GM12878 (cell line): Measurements from ENCODE around the gene INPP4B. TPM values are rescaled to one million over a fixed set of nuclear protein-coding genes. Genes with fewer than 3 reads are reported as not detected.

Source experiments
- ATAC-seq: fragments of 200-7000 bp; cut with Tn5 transposase; 3 replicates; pipeline ENCODE4 v1.9.1; 2020; ENCODE audit warnings: mild to moderate bottlenecking, moderate library complexity
- BruUV-seq: library from RNA; stranded (reverse); fragments of 400-500 nt; replicated peaks from 2 replicates; lab custom pipeline; 2021; lab: Mats Ljungman, UMichigan
- CTCF ChIA-PET: fragments of 300-600 bp; sonication (Branson Sonifier 250); formaldehyde crosslinking; extraction: SDS; loops from one replicate; lab custom pipeline; 2021; ENCODE audit warnings: inconsistent platforms; lab: Yijun Ruan, JAX
- POLR2A ChIA-PET: fragments of 350-600 bp; formaldehyde crosslinking; extraction: SDS; loops from one replicate; lab custom pipeline; 2021; ENCODE audit warnings: inconsistent platforms; lab: Charles Lee
- RAD21 ChIA-PET: fragments of 300-600 bp; sonication (Branson Sonifier 250); formaldehyde crosslinking; loops from one replicate; lab custom pipeline; 2023; ENCODE audit warnings: antibody characterized with exemption; ENCODE audit not compliant: unreplicated experiment; lab: Charles Lee
- SMC1A ChIA-PET: fragments of 300-600 bp; sonication (Branson Sonifier 250); formaldehyde crosslinking; loops from one replicate; lab custom pipeline; 2023; ENCODE audit not compliant: unreplicated experiment, uncharacterized antibody; lab: Charles Lee
- DNase-seq: peaks from one replicate; pipeline ENCODE4 v3.0.0-alpha.2; 2011; ENCODE audit warnings: low read depth, low spot score
- FAIRE-seq: peaks from 3 replicates; lab custom pipeline; 2011; peaks lifted over from hg19 to GRCh38; lab: Jason Lieb, UNC
- H2AFZ ChIP-seq: 2 replicates; pipeline ENCODE4 v1.6.0; 2011; ENCODE audit warnings: low read depth, low read length, control low read depth; ENCODE audit not compliant: control insufficient read depth
- H3K27ac ChIP-seq: 2 replicates; pipeline ENCODE4 v1.5.1; 2011; ENCODE audit warnings: control low read depth; ENCODE audit not compliant: control insufficient read depth, insufficient read depth
- H3K27me3 ChIP-seq, 2 experiments: replicated peaks in 1 of 2; 2 replicates each; pipeline versions ENCODE4 v1.6.0 to v1.6.1; 2011; ENCODE audit warnings: low read length in 1 of 2; ENCODE audit not compliant: control insufficient read depth in 2 of 2, insufficient read depth in 2 of 2
- H3K36me3 ChIP-seq, 2 experiments: 2 replicates each; pipeline ENCODE4 v1.5.1; 2011; ENCODE audit warnings: low read length in 1 of 2; ENCODE audit not compliant: control insufficient read depth in 2 of 2, insufficient read depth in 2 of 2
- H3K4me1 ChIP-seq: 2 replicates; pipeline ENCODE4 v1.6.1; 2011; ENCODE audit warnings: mild to moderate bottlenecking, low read length, moderate library complexity, mixed read lengths; ENCODE audit not compliant: control insufficient read depth, insufficient read depth
- H3K4me2 ChIP-seq: 2 replicates; pipeline ENCODE4 v1.6.0; 2011; ENCODE audit warnings: control low read depth; ENCODE audit not compliant: control insufficient read depth, insufficient read depth
- H3K4me3 ChIP-seq: fragments of 200-600 bp; sonication (generic); 2 replicates; pipeline ENCODE4 v1.5.1; 2016
- H3K79me2 ChIP-seq: 2 replicates; pipeline ENCODE4 v1.6.0; 2011; ENCODE audit warnings: low read length; ENCODE audit not compliant: control insufficient read depth, insufficient read depth
- H3K9ac ChIP-seq: 2 replicates; pipeline ENCODE4 v1.8.0; 2011; ENCODE audit warnings: low read length, control low read depth, mixed read lengths; ENCODE audit not compliant: control insufficient read depth, insufficient read depth
- H3K9me3 ChIP-seq: replicated peaks from 3 replicates; pipeline ENCODE4 v1.5.1; 2011; ENCODE audit warnings: mild to moderate bottlenecking, low read length; ENCODE audit not compliant: control insufficient read depth, insufficient read depth
- H4K20me1 ChIP-seq: 2 replicates; pipeline ENCODE4 v1.6.0; 2011; ENCODE audit not compliant: control insufficient read depth, insufficient read depth
- BACH1 ChIP-seq: fragments of 450-650 bp; IDR thresholded peaks from 2 replicates; pipeline ENCODE4 v1.6.1; 2017; ENCODE audit warnings: mild to moderate bottlenecking, borderline replicate concordance
- CEBPB ChIP-seq, 2 experiments: fragments of 150-350 bp in 1 of 2; IDR thresholded peaks; 2 replicates each; pipeline ENCODE4 v1.6.1; 2012 to 2014; ENCODE audit warnings: low read depth in 2 of 2, low read length in 2 of 2, borderline replicate concordance in 1 of 2, inconsistent platforms in 1 of 2
- CHD2 ChIP-seq: IDR thresholded peaks from 2 replicates; pipeline ENCODE4 v1.6.1; 2011; ENCODE audit warnings: low read depth, low read length, improper control_type of control experiment, borderline replicate concordance
- CREB1 ChIP-seq: IDR thresholded peaks from 2 replicates; pipeline ENCODE4 v1.6.1; 2012; ENCODE audit warnings: low read depth, mild to moderate bottlenecking, inconsistent platforms
- HCFC1 ChIP-seq: fragments of 150-350 bp; IDR thresholded peaks from 2 replicates; pipeline ENCODE4 v1.6.1; 2014; ENCODE audit warnings: low read length
- NFXL1 ChIP-seq: fragments of 450-650 bp; IDR thresholded peaks from 2 replicates; pipeline ENCODE4 v1.6.1; 2017; ENCODE audit warnings: antibody characterized with exemption, mild to moderate bottlenecking, borderline replicate concordance
- RAD21 ChIP-seq: IDR thresholded peaks from 2 replicates; pipeline ENCODE4 v1.6.1; 2011; ENCODE audit warnings: mild to moderate bottlenecking, low read depth, low read length, moderate library complexity; ENCODE audit not compliant: insufficient read depth
- SMARCA5 ChIP-seq: fragments of 450-650 bp; IDR thresholded peaks from 2 replicates; pipeline ENCODE4 v1.6.1; 2017; ENCODE audit warnings: mild to moderate bottlenecking
- SMC3 ChIP-seq: IDR thresholded peaks from 2 replicates; pipeline ENCODE4 v1.6.1; 2011; ENCODE audit warnings: low read length, improper control_type of control experiment, borderline replicate concordance
- SP1 ChIP-seq: IDR thresholded peaks from one replicate; pipeline ENCODE4 v1.6.1; 2011; ENCODE audit warnings: low read depth, low read length
- STAT1 ChIP-seq: fragments of 450-650 bp; conservative IDR thresholded peaks from 2 replicates; pipeline ENCODE4 v1.6.1; 2014; ENCODE audit warnings: antibody characterized with exemption, mild to moderate bottlenecking
- YBX1 ChIP-seq: fragments of 450-650 bp; IDR thresholded peaks from 2 replicates; pipeline ENCODE4 v1.6.1; 2016; ENCODE audit warnings: antibody characterized with exemption
- ZNF274 ChIP-seq: IDR thresholded peaks from one replicate; pipeline ENCODE4 v1.8.0; 2011; ENCODE audit not compliant: insufficient read length, insufficient read depth
- WGBS: methylation state at CpG from one replicate; pipeline ENCODE4 v1.1.6; 2016; ENCODE audit warnings: low lambda C conversion rate; ENCODE audit not compliant: insufficient replicate concordance, insufficient coverage; ENCODE audit errors: missing lambda C conversion rate; 5-methylcytosine and 5-hydroxymethylcytosine counted together
- in situ Hi-C: fragments of 300-500 bp; cut with MboI; formaldehyde crosslinking; loops from 9 replicates; pipeline ENCODE4 v1.14.3; 2018; ENCODE audit warnings: mixed read lengths
- intact Hi-C: fragments of 100-400 bp; cut with micrococcal nuclease; formaldehyde crosslinking; loops from one replicate; pipeline ENCODE4 v1.14.2; 2022; ENCODE audit not compliant: unreplicated experiment
- polyA plus RNA-seq, 11 experiments: library from polyadenylated mRNA; depleted of rRNA in 4 of 11; unstranded in 6 of 11; stranded (reverse) in 5 of 11; fragments of >200 nt; fragmentation: Nextera tagmentation in 4 of 11; fragmentation: Illumina TruSeq in 1 of 11; extraction: Ambion mirVana in 4 of 11; extraction: Trizol in 1 of 11; gene quantifications; 1 replicate in 1 of 11; 2 replicates in 10 of 11; pipeline versions ENCODE4 v1.2.1 to v1.2.3, GENCODE V29; 2011 to 2016; ENCODE audit warnings: inconsistent platforms in 2 of 11, missing spikeins in 2 of 11, low read depth in 1 of 11
- total RNA-seq, 4 experiments: library from RNA; depleted of rRNA in 3 of 4; stranded (reverse); fragments of >200 nt in 3 of 4; fragmentation: Illumina TruSeq in 1 of 4; extraction: Trizol in 1 of 4; gene quantifications; 2 replicates each; pipeline versions ENCODE4 v1.2.1 to v1.2.3, GENCODE V29; 2013 to 2021
- TF ChIP-seq, protein P1 (sequence below): fragments of 150-350 bp; IDR thresholded peaks from 2 replicates; pipeline ENCODE4 v1.6.1; 2014; ENCODE audit warnings: mild to moderate bottlenecking, low read depth, low read length
- TF ChIP-seq, protein P2 (sequence below): IDR thresholded peaks from 2 replicates; pipeline ENCODE4 v1.6.1; 2012; ENCODE audit warnings: mild to moderate bottlenecking, low read depth, low read length
- TF ChIP-seq, protein P3 (sequence below): fragments of 450-650 bp; IDR thresholded peaks from 2 replicates; pipeline ENCODE4 v1.6.1; 2016; ENCODE audit warnings: mild to moderate bottlenecking
- TF ChIP-seq, protein P4 (sequence below): IDR thresholded peaks from 2 replicates; pipeline ENCODE4 v1.6.1; 2011; ENCODE audit warnings: borderline replicate concordance, low read depth, mild to moderate bottlenecking, moderate library complexity, mixed read lengths, low read length; ENCODE audit not compliant: insufficient read depth; ENCODE audit errors: extremely low read length

The INPP4B gene
- total and polyA plus RNA-seq, 10 of the 15 experiments (the other 5 are each of a cell fraction or from before 2014, with no cell fraction given): 0.53 to 11.2 (median 0.95) TPM

DNA sequence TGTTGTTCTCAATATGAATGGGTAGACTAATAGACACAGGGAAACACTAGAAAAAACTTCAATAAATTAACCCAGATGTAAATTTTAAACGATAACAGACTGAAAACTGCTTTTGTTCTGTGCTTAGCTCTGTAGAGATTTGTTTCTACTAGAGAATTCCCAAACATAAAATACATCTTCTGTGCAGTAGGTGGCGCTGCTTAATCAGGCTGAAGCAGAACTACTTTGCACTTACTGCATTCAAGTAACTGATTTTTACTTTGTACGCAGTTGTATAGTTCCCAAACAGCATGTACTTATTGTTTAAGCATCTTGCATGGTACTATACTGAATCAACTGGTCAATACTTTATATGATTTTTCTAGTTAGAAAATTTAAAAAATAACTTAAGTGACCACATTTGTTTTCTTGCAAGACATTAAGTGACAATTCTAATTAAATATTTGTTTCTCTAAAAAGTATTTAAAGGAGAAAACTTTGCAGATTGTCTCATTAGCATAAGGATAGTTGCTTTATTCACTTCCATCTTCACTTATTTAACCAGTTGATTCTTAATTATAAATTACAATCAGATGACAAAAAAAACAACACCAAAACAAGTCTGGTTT is 719.1 kb downstream of the INPP4B start:
- SMC1A ChIA-PET: interaction anchor here (0.7 to 2.7 kb wide), 10 partner anchors 152 to 721 kb away, joined by 3 to 8 read pairs (median 4); no protein-coding TSS in a partner anchor
- peak; percentile 76 for ATAC-seq
- 10% methylated on average over 3 of the region's 3 CpGs for WGBS
- H3K27ac ChIP-seq: no peak overlapping the region
- no peaks in the 10 kb centered on the region for H3K79me2 ChIP-seq
- POLR2A ChIA-PET: no interaction called here
- H3K27me3 ChIP-seq: no peaks in the 10 kb centered on the region
- DNase-seq: peak; percentile 13
- H3K9me3 ChIP-seq: no peaks in the 10 kb centered on the region
- H3K36me3 ChIP-seq: no peaks in the 10 kb centered on the region
- H2AFZ ChIP-seq: no peak overlapping the region
- in situ Hi-C loops (loop anchor here (10.0 to 25.0 kb wide), 2 partner anchors 585 to 822 kb away; no protein-coding TSS in a partner anchor), intact Hi-C loops (loop anchor here (1.0 to 10.0 kb wide), 7 partner anchors 225 to 972 kb away; partner anchors contain the start of gene INPP4B)
- FAIRE-seq: peak; percentile 59
- no peaks in the 10 kb centered on the region for H4K20me1 ChIP-seq
- H3K9ac ChIP-seq: no peak overlapping the region
- no peak overlapping the region for H3K4me2 ChIP-seq
- RAD21 ChIA-PET: interaction anchor here (0.6 to 1.0 kb wide), 11 partner anchors 153 to 708 kb away, joined by 3 to 6 read pairs (median 4); no protein-coding TSS in a partner anchor
- H3K4me1 ChIP-seq: no peaks in the 10 kb centered on the region
- BruUV-seq: no TSS peak
- H3K4me3 ChIP-seq: no peak overlapping the region
- CTCF ChIA-PET: interaction anchor here (0.6 to 2.9 kb wide), 25 partner anchors 15 to 724 kb away, joined by 3 to 29 read pairs (median 3); partner anchors contain the start of gene INPP4B
- TF ChIP-seq SMC3 (peak; percentile 52), RAD21 (peak; percentile 85), ZNF274 (no peak), BACH1 (no peak), CEBPB (IDR thresholded peaks at IDR 0.05; ENCODE audit: borderline replicate concordance in 1 of 2, low read depth in 2 of 2, low read length in 2 of 2) (no peak), HCFC1 (no peak), STAT1 (no peak), CREB1 (no peak), YBX1 (no peak), SMARCA5 (peak; percentile 63; the same call in 1 of the 2 replicates), CHD2 (no peak), SP1 (no peak), NFXL1 (no peak)
- TF ChIP-seq, protein P1, sequence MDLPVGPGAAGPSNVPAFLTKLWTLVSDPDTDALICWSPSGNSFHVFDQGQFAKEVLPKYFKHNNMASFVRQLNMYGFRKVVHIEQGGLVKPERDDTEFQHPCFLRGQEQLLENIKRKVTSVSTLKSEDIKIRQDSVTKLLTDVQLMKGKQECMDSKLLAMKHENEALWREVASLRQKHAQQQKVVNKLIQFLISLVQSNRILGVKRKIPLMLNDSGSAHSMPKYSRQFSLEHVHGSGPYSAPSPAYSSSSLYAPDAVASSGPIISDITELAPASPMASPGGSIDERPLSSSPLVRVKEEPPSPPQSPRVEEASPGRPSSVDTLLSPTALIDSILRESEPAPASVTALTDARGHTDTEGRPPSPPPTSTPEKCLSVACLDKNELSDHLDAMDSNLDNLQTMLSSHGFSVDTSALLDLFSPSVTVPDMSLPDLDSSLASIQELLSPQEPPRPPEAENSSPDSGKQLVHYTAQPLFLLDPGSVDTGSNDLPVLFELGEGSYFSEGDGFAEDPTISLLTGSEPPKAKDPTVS: no peak
- TF ChIP-seq, protein P2, sequence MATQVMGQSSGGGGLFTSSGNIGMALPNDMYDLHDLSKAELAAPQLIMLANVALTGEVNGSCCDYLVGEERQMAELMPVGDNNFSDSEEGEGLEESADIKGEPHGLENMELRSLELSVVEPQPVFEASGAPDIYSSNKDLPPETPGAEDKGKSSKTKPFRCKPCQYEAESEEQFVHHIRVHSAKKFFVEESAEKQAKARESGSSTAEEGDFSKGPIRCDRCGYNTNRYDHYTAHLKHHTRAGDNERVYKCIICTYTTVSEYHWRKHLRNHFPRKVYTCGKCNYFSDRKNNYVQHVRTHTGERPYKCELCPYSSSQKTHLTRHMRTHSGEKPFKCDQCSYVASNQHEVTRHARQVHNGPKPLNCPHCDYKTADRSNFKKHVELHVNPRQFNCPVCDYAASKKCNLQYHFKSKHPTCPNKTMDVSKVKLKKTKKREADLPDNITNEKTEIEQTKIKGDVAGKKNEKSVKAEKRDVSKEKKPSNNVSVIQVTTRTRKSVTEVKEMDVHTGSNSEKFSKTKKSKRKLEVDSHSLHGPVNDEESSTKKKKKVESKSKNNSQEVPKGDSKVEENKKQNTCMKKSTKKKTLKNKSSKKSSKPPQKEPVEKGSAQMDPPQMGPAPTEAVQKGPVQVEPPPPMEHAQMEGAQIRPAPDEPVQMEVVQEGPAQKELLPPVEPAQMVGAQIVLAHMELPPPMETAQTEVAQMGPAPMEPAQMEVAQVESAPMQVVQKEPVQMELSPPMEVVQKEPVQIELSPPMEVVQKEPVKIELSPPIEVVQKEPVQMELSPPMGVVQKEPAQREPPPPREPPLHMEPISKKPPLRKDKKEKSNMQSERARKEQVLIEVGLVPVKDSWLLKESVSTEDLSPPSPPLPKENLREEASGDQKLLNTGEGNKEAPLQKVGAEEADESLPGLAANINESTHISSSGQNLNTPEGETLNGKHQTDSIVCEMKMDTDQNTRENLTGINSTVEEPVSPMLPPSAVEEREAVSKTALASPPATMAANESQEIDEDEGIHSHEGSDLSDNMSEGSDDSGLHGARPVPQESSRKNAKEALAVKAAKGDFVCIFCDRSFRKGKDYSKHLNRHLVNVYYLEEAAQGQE: no peak
- TF ChIP-seq, protein P3, sequence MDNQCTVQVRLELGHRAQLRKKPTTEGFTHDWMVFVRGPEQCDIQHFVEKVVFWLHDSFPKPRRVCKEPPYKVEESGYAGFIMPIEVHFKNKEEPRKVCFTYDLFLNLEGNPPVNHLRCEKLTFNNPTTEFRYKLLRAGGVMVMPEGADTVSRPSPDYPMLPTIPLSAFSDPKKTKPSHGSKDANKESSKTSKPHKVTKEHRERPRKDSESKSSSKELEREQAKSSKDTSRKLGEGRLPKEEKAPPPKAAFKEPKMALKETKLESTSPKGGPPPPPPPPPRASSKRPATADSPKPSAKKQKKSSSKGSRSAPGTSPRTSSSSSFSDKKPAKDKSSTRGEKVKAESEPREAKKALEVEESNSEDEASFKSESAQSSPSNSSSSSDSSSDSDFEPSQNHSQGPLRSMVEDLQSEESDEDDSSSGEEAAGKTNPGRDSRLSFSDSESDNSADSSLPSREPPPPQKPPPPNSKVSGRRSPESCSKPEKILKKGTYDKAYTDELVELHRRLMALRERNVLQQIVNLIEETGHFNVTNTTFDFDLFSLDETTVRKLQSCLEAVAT: no peak
- TF ChIP-seq, protein P4, sequence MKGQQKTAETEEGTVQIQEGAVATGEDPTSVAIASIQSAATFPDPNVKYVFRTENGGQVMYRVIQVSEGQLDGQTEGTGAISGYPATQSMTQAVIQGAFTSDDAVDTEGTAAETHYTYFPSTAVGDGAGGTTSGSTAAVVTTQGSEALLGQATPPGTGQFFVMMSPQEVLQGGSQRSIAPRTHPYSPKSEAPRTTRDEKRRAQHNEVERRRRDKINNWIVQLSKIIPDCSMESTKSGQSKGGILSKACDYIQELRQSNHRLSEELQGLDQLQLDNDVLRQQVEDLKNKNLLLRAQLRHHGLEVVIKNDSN: no peak
